ENCODE results near the gene BAIAP2L2.

The BAIAP2L2 gene

GRCh38 chr22:38067761-38068360 is 42.6 kb downstream of the BAIAP2L2 start:
- no peak for DNase-seq (ENCODE audit: low read depth)

GRCh38 chr22:38067028-38067415 is 43.5 kb downstream of the BAIAP2L2 start:
- DNase-seq (ENCODE audit: low read depth): no peak

GRCh38 chr22:38066381-38067027 is 44.0 kb downstream of the BAIAP2L2 start:
- no peak for DNase-seq (ENCODE audit: low read depth)

- DNase-seq (ENCODE audit: low read depth): no peak
Observed at GRCh38 chr22:38065539-38065938, 44.9 kb downstream of the BAIAP2L2 start.

GRCh38 chr22:38062791-38063190 is 47.7 kb downstream of the BAIAP2L2 start:
- DNase-seq (ENCODE audit: low read depth): no peak

GRCh38 chr22:38056969-38057891 is 53.3 kb downstream of the BAIAP2L2 start, which contains the start of gene PICK1:
Gene PICK1 (plus strand): TSS chr22:38057404. CDS start chr22:38057810, 406 bp downstream.
- peak; percentile 85 for DNase-seq (ENCODE audit: low read depth)

- DNase-seq (ENCODE audit: low read depth): peak; percentile 54
Observed at GRCh38 chr22:38051900-38052862, 58.3 kb downstream of the BAIAP2L2 start.

GRCh38 chr22:38051261-38051660 is 59.2 kb downstream of the BAIAP2L2 start:
- no peak for DNase-seq (ENCODE audit: low read depth)

GRCh38 chr22:38050720-38051119 is 59.8 kb downstream of the BAIAP2L2 start:
- no peak for DNase-seq (ENCODE audit: low read depth)

- DNase-seq (ENCODE audit: low read depth): no peak
Observed at GRCh38 chr22:38049812-38050619, 60.5 kb downstream of the BAIAP2L2 start.

- DNase-seq (ENCODE audit: low read depth): no peak
Observed at GRCh38 chr22:38046070-38046748, 64.3 kb downstream of the BAIAP2L2 start.

GRCh38 chr22:38043151-38044039 is 67.1 kb downstream of the BAIAP2L2 start:
- no peak for DNase-seq (ENCODE audit: low read depth)

GRCh38 chr22:38042488-38042790 is 68.0 kb downstream of the BAIAP2L2 start:
- DNase-seq (ENCODE audit: low read depth): no peak

GRCh38 chr22:38041760-38042487 is 68.6 kb downstream of the BAIAP2L2 start:
- DNase-seq (ENCODE audit: low read depth): no peak

GRCh38 chr22:38040953-38041759 is 69.3 kb downstream of the BAIAP2L2 start:
- DNase-seq (ENCODE audit: low read depth): no peak

GRCh38 chr22:38038890-38039812 is 71.3 kb downstream of the BAIAP2L2 start:
- no peak for DNase-seq (ENCODE audit: low read depth)

- no peak for DNase-seq (ENCODE audit: low read depth)
Observed at GRCh38 chr22:38038426-38038825, 72.1 kb downstream of the BAIAP2L2 start.

All from stromal cell of bone marrow (primary cell).